Progenitor cell of endocrine pancreas (in vitro differentiated cells): ENCODE data around the gene MAPK10. TPM values are rescaled to one million over a fixed set of nuclear protein-coding genes. Genes with fewer than 3 reads are reported as not detected.

Experiments
- DNase-seq: peaks from one replicate; pipeline ENCODE4 v3.0.0; 2021; ENCODE audit warnings: low spot score; ENCODE audit not compliant: unreplicated experiment
- H3K27ac Mint-ChIP-seq: 2 replicates; pipeline ENCODE4 v1.8.0; 2021; ENCODE audit warnings: mild to moderate bottlenecking, moderate library complexity, mixed read lengths
- H3K27me3 Mint-ChIP-seq: 2 replicates; pipeline ENCODE4 v1.8.0; 2021; ENCODE audit warnings: mixed read lengths
- H3K36me3 Mint-ChIP-seq: 2 replicates; pipeline ENCODE4 v1.8.0; 2022; ENCODE audit warnings: mixed read lengths; ENCODE audit not compliant: insufficient read depth
- H3K4me1 Mint-ChIP-seq: 2 replicates; pipeline ENCODE4 v1.8.0; 2021; ENCODE audit warnings: low read depth, mixed read lengths
- H3K4me3 Mint-ChIP-seq: 2 replicates; pipeline ENCODE4 v1.8.0; 2021; ENCODE audit warnings: low read depth, mild to moderate bottlenecking, moderate library complexity, mixed read lengths
- H3K9me3 Mint-ChIP-seq: 2 replicates; pipeline ENCODE4 v1.8.0; 2021; ENCODE audit warnings: low read depth, mixed read lengths
- total RNA-seq: library from RNA; stranded (reverse); gene quantifications from 2 replicates; pipeline ENCODE4 v1.2.1, GENCODE V29; 2021
- TF ChIP-seq, protein P1 (sequence below): fragments of 200-600 bp; sonication (generic); IDR thresholded peaks from one replicate; pipeline ENCODE4 v1.5.0; 2021; ENCODE audit warnings: antibody characterized with exemption, mild to moderate bottlenecking; ENCODE audit not compliant: unreplicated experiment

The MAPK10 gene
- total RNA-seq, 1 donor from 2014 or later, result 21.4 TPM

DNA sequence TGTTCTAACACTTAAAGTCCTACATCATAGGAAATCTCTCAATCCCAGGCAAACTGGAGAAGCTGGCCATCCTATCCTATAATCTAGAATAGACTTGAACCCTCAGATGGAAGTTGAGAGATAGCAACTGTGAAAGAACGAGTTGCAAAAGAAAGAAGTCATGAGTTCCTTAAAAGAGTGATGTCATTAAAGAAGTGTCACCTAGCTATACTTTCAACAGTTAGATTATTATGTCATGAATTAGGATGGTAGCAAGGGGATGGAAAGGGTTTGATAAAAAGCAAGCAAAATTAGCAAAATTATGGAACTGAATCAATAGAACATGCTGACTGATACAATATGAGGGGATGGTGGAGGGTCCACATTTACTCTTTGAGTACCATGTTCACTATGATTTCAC lies 7.1 kb upstream of the MAPK10 start:
- DNase-seq, result no peak
- Mint-ChIP-seq H3K4me3 (no peak overlapping the region), H3K4me1 (no peaks in the 10 kb centered on the region), H3K36me3 (peaks cover under 1% of the 10 kb centered on the region), H3K9me3 (peaks cover 5% of the 10 kb centered on the region), H3K27ac (no peak overlapping the region), H3K27me3 (no peaks in the 10 kb centered on the region)
- TF ChIP-seq, protein P1, sequence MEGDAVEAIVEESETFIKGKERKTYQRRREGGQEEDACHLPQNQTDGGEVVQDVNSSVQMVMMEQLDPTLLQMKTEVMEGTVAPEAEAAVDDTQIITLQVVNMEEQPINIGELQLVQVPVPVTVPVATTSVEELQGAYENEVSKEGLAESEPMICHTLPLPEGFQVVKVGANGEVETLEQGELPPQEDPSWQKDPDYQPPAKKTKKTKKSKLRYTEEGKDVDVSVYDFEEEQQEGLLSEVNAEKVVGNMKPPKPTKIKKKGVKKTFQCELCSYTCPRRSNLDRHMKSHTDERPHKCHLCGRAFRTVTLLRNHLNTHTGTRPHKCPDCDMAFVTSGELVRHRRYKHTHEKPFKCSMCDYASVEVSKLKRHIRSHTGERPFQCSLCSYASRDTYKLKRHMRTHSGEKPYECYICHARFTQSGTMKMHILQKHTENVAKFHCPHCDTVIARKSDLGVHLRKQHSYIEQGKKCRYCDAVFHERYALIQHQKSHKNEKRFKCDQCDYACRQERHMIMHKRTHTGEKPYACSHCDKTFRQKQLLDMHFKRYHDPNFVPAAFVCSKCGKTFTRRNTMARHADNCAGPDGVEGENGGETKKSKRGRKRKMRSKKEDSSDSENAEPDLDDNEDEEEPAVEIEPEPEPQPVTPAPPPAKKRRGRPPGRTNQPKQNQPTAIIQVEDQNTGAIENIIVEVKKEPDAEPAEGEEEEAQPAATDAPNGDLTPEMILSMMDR, result no peak

DNA sequence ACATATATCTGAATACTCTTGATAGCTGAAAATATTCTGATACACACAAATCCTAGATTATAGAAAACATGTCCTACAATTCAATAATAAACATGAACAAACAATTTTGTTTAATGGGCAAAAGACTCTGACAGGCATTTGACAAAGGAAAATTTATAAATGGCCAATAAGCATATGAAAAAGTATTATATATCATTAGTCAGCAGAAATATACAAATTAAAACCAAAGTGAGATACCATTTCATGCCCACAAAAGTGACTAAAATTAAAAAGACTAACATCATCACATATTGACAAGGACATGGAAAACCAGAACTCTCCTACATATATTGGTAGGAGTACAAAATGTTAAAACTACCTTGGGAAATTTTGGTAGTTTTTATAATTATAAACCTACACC lies 2.7 kb upstream of the MAPK10 start:
- no peak overlapping the region for H3K27ac Mint-ChIP-seq
- H3K4me1 Mint-ChIP-seq, result peaks cover 18% of the 10 kb centered on the region
- H3K27me3 Mint-ChIP-seq, result no peaks in the 10 kb centered on the region
- TF ChIP-seq, protein P1, result no peak
- no peaks in the 10 kb centered on the region for H3K9me3 Mint-ChIP-seq
- DNase-seq, result no peak
- H3K36me3 Mint-ChIP-seq, result no peaks in the 10 kb centered on the region
- H3K4me3 Mint-ChIP-seq, result no peak overlapping the region

DNA sequence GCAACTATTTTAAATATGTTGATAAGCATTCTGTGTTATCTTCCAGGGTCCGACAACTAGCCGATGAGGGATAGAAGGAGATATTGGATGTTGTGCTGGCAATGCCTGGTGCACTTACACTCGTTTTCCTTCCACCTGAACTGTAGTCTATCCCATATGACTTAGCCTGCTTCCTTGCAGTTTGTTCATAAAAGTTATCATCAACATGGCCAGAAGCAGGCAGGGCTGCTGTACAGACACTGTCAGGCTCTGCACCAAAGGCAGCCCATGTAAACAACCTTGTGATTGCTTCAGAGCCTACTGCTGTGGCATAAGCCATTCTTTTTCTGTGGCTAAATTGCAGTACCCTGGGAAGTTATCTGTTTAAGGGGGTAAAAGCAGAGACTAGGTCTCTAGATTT lies 1.6 kb downstream of the MAPK10 start:
- no peaks in the 10 kb centered on the region for H3K9me3 Mint-ChIP-seq
- H3K27me3 Mint-ChIP-seq, result no peaks in the 10 kb centered on the region
- peaks cover 18% of the 10 kb centered on the region for H3K4me1 Mint-ChIP-seq
- no peak for DNase-seq
- no peak overlapping the region for H3K4me3 Mint-ChIP-seq
- TF ChIP-seq, protein P1, result no peak
- H3K27ac Mint-ChIP-seq, result no peak overlapping the region
- H3K36me3 Mint-ChIP-seq, result no peaks in the 10 kb centered on the region

DNA sequence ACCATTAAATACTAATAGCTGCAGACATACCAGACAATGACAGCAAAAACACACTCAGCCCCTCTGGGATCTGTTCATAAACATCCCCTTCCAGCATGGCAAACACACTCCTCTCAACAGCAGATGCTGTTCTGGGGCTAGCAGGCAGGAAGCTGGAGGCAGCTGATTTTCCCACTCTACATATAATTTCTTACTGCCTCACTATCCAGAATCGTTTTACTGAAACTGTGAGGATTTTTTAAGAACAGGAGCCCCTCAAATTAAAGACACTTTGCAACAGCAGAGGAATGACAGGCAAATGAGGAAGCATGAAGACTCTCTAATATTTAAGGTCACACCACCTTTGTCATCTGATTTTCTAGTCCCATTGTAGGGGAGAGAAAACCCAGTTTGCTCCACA lies 2.2 kb downstream of the MAPK10 start:
- Mint-ChIP-seq H3K27ac (no peak overlapping the region), H3K27me3 (no peaks in the 10 kb centered on the region), H3K36me3 (peaks cover 4% of the 10 kb centered on the region), H3K4me1 (peaks cover 18% of the 10 kb centered on the region), H3K4me3 (no peak overlapping the region), H3K9me3 (no peaks in the 10 kb centered on the region)
- TF ChIP-seq, protein P1, result no peak
- DNase-seq, result no peak

DNA sequence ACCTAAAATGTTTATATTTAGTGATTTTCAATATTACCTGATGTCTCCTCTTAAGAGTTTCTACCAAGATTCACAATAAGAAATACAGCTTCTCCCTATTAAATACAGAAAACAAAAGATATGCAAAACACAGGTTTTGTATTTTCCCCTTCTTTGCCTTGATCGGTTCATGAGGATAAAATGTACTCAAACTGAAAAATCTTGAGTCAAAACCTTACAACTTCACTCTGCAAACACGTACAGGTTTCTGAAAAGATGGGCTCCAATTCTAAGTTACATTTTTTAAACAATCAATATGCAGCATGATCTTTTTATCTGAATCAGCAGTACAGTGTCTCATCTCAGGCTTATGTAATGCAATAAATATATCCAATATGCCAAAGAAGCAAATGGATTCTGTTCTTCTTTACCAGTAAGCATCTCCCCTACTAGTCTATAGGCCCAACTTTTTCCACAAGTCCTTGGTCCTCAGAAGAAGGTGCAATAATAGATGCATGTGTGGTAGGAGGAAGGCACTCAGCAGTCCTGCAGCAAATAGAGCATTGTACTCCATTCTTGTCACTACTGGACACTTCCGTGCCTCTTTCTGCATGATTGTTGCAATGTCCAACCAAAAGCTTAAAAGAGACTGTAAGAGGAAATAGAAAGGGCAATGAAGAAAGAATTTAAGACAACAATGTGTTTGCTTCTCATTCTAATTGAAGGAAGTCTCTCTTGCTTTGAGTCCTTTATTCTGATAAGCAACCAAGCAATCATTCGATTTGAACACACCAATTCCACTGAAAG lies 3.2 kb downstream of the MAPK10 start:
- H3K27me3 Mint-ChIP-seq, result no peaks in the 10 kb centered on the region
- no peak overlapping the region for H3K27ac Mint-ChIP-seq
- H3K4me1 Mint-ChIP-seq, result peaks cover 18% of the 10 kb centered on the region
- no peaks in the 10 kb centered on the region for H3K9me3 Mint-ChIP-seq
- no peak overlapping the region for H3K4me3 Mint-ChIP-seq
- DNase-seq, result no peak
- peaks cover 4% of the 10 kb centered on the region for H3K36me3 Mint-ChIP-seq
- TF ChIP-seq, protein P1, result no peak
